KOPT-K1 (cell line): ENCODE results near the gene PIEZO1.
A peak's percentile ranks its signal among the peaks of the same experiment; 100 is the strongest.

ENCODE experiments used
- H3K27ac ChIP-seq: fragments of 200-600 bp; sonication (generic); 2 replicates; pipeline ENCODE4 v1.5.1; 2016; ENCODE audit warnings: antibody characterized with exemption, mild to moderate bottlenecking, low read depth, low read length; ENCODE audit not compliant: poor library complexity, severe bottlenecking
- H3K36me3 ChIP-seq: fragments of 200-600 bp; sonication (generic); 2 replicates; pipeline ENCODE4 v1.5.1; 2017; ENCODE audit warnings: antibody characterized with exemption, mild to moderate bottlenecking, low read length, moderate library complexity; ENCODE audit not compliant: insufficient read depth
- H3K9me3 ChIP-seq: fragments of 200-600 bp; sonication (generic); 2 replicates; pipeline ENCODE4 v1.5.1; 2017; ENCODE audit warnings: antibody characterized with exemption, low read length, mild to moderate bottlenecking; ENCODE audit not compliant: insufficient read depth, poor library complexity, severe bottlenecking

PIEZO1 gene

GRCh38 chr16:88702371-88703210 is 82.4 kb downstream of the PIEZO1 start:
- Histone ChIP-seq H3K27ac (peak overlapping the region; percentile 90), H3K9me3 (no peaks in the 10 kb centered on the region), H3K36me3 (peaks cover 21% of the 10 kb centered on the region)

- H3K36me3 ChIP-seq: peaks cover 29% of the 10 kb centered on the region
- H3K9me3 ChIP-seq: no peaks in the 10 kb centered on the region
- peak overlapping the region; percentile 90 for H3K27ac ChIP-seq
Measured at GRCh38 chr16:88701581-88702370, 83.2 kb downstream of the PIEZO1 start.

GRCh38 chr16:88700636-88701482 is 84.2 kb downstream of the PIEZO1 start:
- Histone ChIP-seq H3K9me3 (no peaks in the 10 kb centered on the region), H3K36me3 (peaks cover 38% of the 10 kb centered on the region), H3K27ac (peak overlapping the region; percentile 90)

- peak overlapping the region; percentile 90 for H3K27ac ChIP-seq
- H3K36me3 ChIP-seq: peaks cover 41% of the 10 kb centered on the region
- H3K9me3 ChIP-seq: no peaks in the 10 kb centered on the region
Measured at GRCh38 chr16:88700322-88700635, 84.7 kb downstream of the PIEZO1 start.

- Histone ChIP-seq H3K27ac (no peak overlapping the region), H3K36me3 (peaks cover 41% of the 10 kb centered on the region), H3K9me3 (no peaks in the 10 kb centered on the region)
Measured at GRCh38 chr16:88699180-88699579, 85.8 kb downstream of the PIEZO1 start.

- H3K27ac ChIP-seq: peak overlapping the region; percentile 17
- H3K9me3 ChIP-seq: no peaks in the 10 kb centered on the region
- peaks cover 41% of the 10 kb centered on the region for H3K36me3 ChIP-seq
Measured at GRCh38 chr16:88698646-88699045, 86.4 kb downstream of the PIEZO1 start.

- peaks cover 41% of the 10 kb centered on the region for H3K36me3 ChIP-seq
- H3K9me3 ChIP-seq: no peaks in the 10 kb centered on the region
- H3K27ac ChIP-seq: peak overlapping the region; percentile 17
Measured at GRCh38 chr16:88697831-88698615, 87.0 kb downstream of the PIEZO1 start.

- no peak overlapping the region for H3K27ac ChIP-seq
- peaks cover 41% of the 10 kb centered on the region for H3K36me3 ChIP-seq
Measured at GRCh38 chr16:88697116-88697830, 87.7 kb downstream of the PIEZO1 start.

GRCh38 chr16:88696441-88696840 is 88.6 kb downstream of the PIEZO1 start:
- Histone ChIP-seq H3K36me3 (peaks cover 41% of the 10 kb centered on the region), H3K27ac (no peak overlapping the region)

More at GRCh38 chr16:88697116-88697830, 87.7 kb downstream of the PIEZO1 start:
- H3K9me3 ChIP-seq: no peaks in the 10 kb centered on the region

GRCh38 chr16:88695753-88696152 is 89.3 kb downstream of the PIEZO1 start:
- H3K27ac ChIP-seq: no peak overlapping the region
- no peaks in the 10 kb centered on the region for H3K9me3 ChIP-seq
- H3K36me3 ChIP-seq: peaks cover 41% of the 10 kb centered on the region

More at GRCh38 chr16:88696441-88696840, 88.6 kb downstream of the PIEZO1 start:
- no peaks in the 10 kb centered on the region for H3K9me3 ChIP-seq

GRCh38 chr16:88695218-88695617 is 89.8 kb downstream of the PIEZO1 start:
- no peaks in the 10 kb centered on the region for H3K9me3 ChIP-seq
- H3K27ac ChIP-seq: no peak overlapping the region
- H3K36me3 ChIP-seq: peaks cover 41% of the 10 kb centered on the region

GRCh38 chr16:88694221-88695087 is 90.6 kb downstream of the PIEZO1 start:
- Histone ChIP-seq H3K36me3 (peaks cover 39% of the 10 kb centered on the region), H3K9me3 (no peaks in the 10 kb centered on the region), H3K27ac (no peak overlapping the region)
